Naive thymus-derived CD8-positive, alpha-beta T cell (primary cell): ENCODE measurements around the gene SLC34A3. TPM values are rescaled to one million over a fixed set of nuclear protein-coding genes. Genes with fewer than 3 reads are reported as not detected.
A peak's percentile ranks its signal among the peaks of the same experiment; 100 is the strongest.

Experiments
- ATAC-seq, 2 donors: fragments of 150-1000 bp; cut with Tn5 transposase in 1 of 2; sonication (Bioruptor Pico), chemical (Tn5 transposase) in 1 of 2; 1 replicate in 1 of 2; 2 replicates in 1 of 2; pipeline ENCODE4 v1.10.0; 2021; ENCODE audit warnings: mild to moderate bottlenecking in 2 of 2, moderate library complexity in 2 of 2
- POLR2A ChIA-PET: fragments of 350-600 bp; sonication (Branson Sonifier 250); formaldehyde crosslinking; loops from one replicate; lab custom pipeline; 2021; ENCODE audit warnings: antibody characterized with exemption; lab: Charles Lee
- DNase-seq, 10 donors: peaks; one replicate each; pipeline versions ENCODE4 v3.0.0 to v3.0.0-alpha.2; 2020 to 2022
- H3K27ac Mint-ChIP-seq, 10 donors: one replicate each; pipeline ENCODE4 v1.8.0; 2020 to 2022; ENCODE audit warnings: mild to moderate bottlenecking in 10 of 10, mixed read lengths in 10 of 10, moderate library complexity in 4 of 10, inconsistent platforms in 1 of 10
- H3K27me3 Mint-ChIP-seq, 5 donors: one replicate each; pipeline ENCODE4 v1.8.0; 2021 to 2022; ENCODE audit warnings: mixed read lengths in 5 of 5
- H3K36me3 Mint-ChIP-seq, 3 donors: one replicate each; pipeline ENCODE4 v1.8.0; 2020 to 2022; ENCODE audit warnings: mixed read lengths in 3 of 3, mild to moderate bottlenecking in 2 of 3, inconsistent platforms in 1 of 3
- H3K4me1 Mint-ChIP-seq, 4 donors: one replicate each; pipeline ENCODE4 v1.8.0; 2021 to 2022; ENCODE audit warnings: mixed read lengths in 4 of 4
- H3K4me3 Mint-ChIP-seq, 10 donors: one replicate each; pipeline ENCODE4 v1.8.0; 2020 to 2022; ENCODE audit warnings: mild to moderate bottlenecking in 10 of 10, mixed read lengths in 10 of 10, moderate library complexity in 6 of 10, inconsistent platforms in 1 of 10
- H3K9me3 Mint-ChIP-seq, 9 donors: one replicate each; pipeline ENCODE4 v1.8.0; 2020 to 2022; ENCODE audit warnings: mixed read lengths in 9 of 9, mild to moderate bottlenecking in 3 of 9, inconsistent platforms in 1 of 9, moderate library complexity in 1 of 9
- polyA plus RNA-seq, 3 donors: library from polyadenylated mRNA; unstranded; fragments of 300-500 nt; fragmentation: Illumina TruSeq; gene quantifications; one replicate each; pipeline ENCODE4 v1.2.3, GENCODE V29; 2021
- total RNA-seq, 8 experiments: library from RNA in 2 of 8; stranded (reverse) in 2 of 8; gene quantifications; one replicate each; pipeline ENCODE4 v1.2.3 and lab custom pipeline; 2021 to 2026

SLC34A3 gene
- total and polyA plus RNA-seq, 5 experiments from 2014 or later: not detected

- ATAC-seq (no peak), DNase-seq (no peak)
- no peaks in the 10 kb centered on the region for H3K9me3 Mint-ChIP-seq
- H3K4me3 Mint-ChIP-seq: no peak overlapping the region
- POLR2A ChIA-PET: interaction anchor here (1.5 kb wide), 1 partner anchor 10 kb away, joined by 7 read pairs; the partner anchor contains the start of gene TUBB4B
- no peak overlapping the region for H3K27ac Mint-ChIP-seq
- H3K27me3 Mint-ChIP-seq: no peaks in the 10 kb centered on the region
- H3K4me1 Mint-ChIP-seq: peaks cover 4 to 6% (median 5%) of the 10 kb centered on the region in 4 donors
- H3K36me3 Mint-ChIP-seq: no peaks in the 10 kb centered on the region
Measured at GRCh38 chr9:137250329-137251193, 19.9 kb downstream of the SLC34A3 start.

GRCh38 chr9:137251194-137251461 lies 20.4 kb downstream of the SLC34A3 start, which contains the start of gene STPG3:
Gene STPG3 (plus strand): TSS chr9:137251286. CDS start chr9:137251287, 1 bp downstream.
- ATAC-seq: no peak
- Mint-ChIP-seq H3K36me3 (no peaks in the 10 kb centered on the region), H3K27ac (peak within 1 kb of the TSS in 1 of 10 donors; percentile 40), H3K4me1 (peaks cover 4 to 9% (median 7%) of the 10 kb centered on the region in 4 donors), H3K4me3 (no peak within 1 kb of the TSS), H3K9me3 (no peaks in the 10 kb centered on the region), H3K27me3 (no peaks in the 10 kb centered on the region)
- no peak for DNase-seq
- POLR2A ChIA-PET: interaction anchor here (1.5 kb wide), 1 partner anchor 11 kb away, joined by 7 read pairs; the partner anchor contains the start of gene TUBB4B

GRCh38 chr9:137251490-137252268 lies 21.0 kb downstream of the SLC34A3 start:
- peaks cover 0 to 3% (median 0%) of the 10 kb centered on the region in 3 donors for H3K36me3 Mint-ChIP-seq
- POLR2A ChIA-PET: interaction anchor here (0.6 to 8.2 kb wide), 3 partner anchors 10 to 193 kb away, joined by 3 to 139 read pairs (median 7); partner anchors contain the start of gene TUBB4B
- H3K4me3 Mint-ChIP-seq: no peak overlapping the region
- no peaks in the 10 kb centered on the region for H3K27me3 Mint-ChIP-seq
- H3K4me1 Mint-ChIP-seq: peaks cover 4 to 15% (median 10%) of the 10 kb centered on the region in 4 donors
- DNase-seq (no peak), ATAC-seq (no peak)
- no peaks in the 10 kb centered on the region for H3K9me3 Mint-ChIP-seq
- peak overlapping the region in 1 of 10 donors; percentile 40 for H3K27ac Mint-ChIP-seq

- H3K27me3 Mint-ChIP-seq: no peaks in the 10 kb centered on the region
- H3K27ac Mint-ChIP-seq: no peak overlapping the region
- DNase-seq: no peak
- peaks cover 0 to 3% (median 0%) of the 10 kb centered on the region in 3 donors for H3K36me3 Mint-ChIP-seq
- H3K9me3 Mint-ChIP-seq: no peaks in the 10 kb centered on the region
- no peak for ATAC-seq
- peaks cover 4 to 20% (median 12%) of the 10 kb centered on the region in 4 donors for H3K4me1 Mint-ChIP-seq
- POLR2A ChIA-PET: interaction anchor here (0.6 to 8.2 kb wide), 2 partner anchors 11 to 121 kb away, joined by 4 to 139 read pairs; partner anchors contain the start of gene TUBB4B
- H3K4me3 Mint-ChIP-seq: no peak overlapping the region
Measured at GRCh38 chr9:137252555-137253506, 22.1 kb downstream of the SLC34A3 start.

- H3K27me3 Mint-ChIP-seq: no peaks in the 10 kb centered on the region
- H3K27ac Mint-ChIP-seq: peak overlapping the region in 8 of 10 donors; percentile 53 to 89 (median 78)
- H3K4me3 Mint-ChIP-seq: peak overlapping the region; percentile 79 to 92 (median 86)
- ATAC-seq: no peak
- H3K4me1 Mint-ChIP-seq: peaks cover 4 to 20% (median 12%) of the 10 kb centered on the region in 4 donors
- H3K9me3 Mint-ChIP-seq: no peaks in the 10 kb centered on the region
- peaks cover 0 to 8% (median 0%) of the 10 kb centered on the region in 3 donors for H3K36me3 Mint-ChIP-seq
- POLR2A ChIA-PET: interaction anchor here (0.6 to 8.2 kb wide), 15 partner anchors 11 to 326 kb away, joined by 3 to 139 read pairs (median 4); partner anchors contain the start of genes MAN1B1, NRARP, PNPLA7 and SSNA1
- no peak for DNase-seq
Measured at GRCh38 chr9:137253717-137254623, 23.3 kb downstream of the SLC34A3 start.

- DNase-seq: peak; percentile 89 to 99 (median 96)
- Mint-ChIP-seq H3K4me1 (peaks cover 4 to 20% (median 12%) of the 10 kb centered on the region in 4 donors), H3K9me3 (no peaks in the 10 kb centered on the region), H3K4me3 (peak within 1 kb of the TSS; percentile 84 to 96 (median 87)), H3K27me3 (no peaks in the 10 kb centered on the region), H3K27ac (peak within 1 kb of the TSS; percentile 41 to 89 (median 78)), H3K36me3 (peaks cover 0 to 13% (median 0%) of the 10 kb centered on the region in 3 donors)
- peak; percentile 90 for ATAC-seq
- POLR2A ChIA-PET: interaction anchor here (0.6 to 8.2 kb wide), 16 partner anchors 10 to 325 kb away, joined by 3 to 139 read pairs (median 4); partner anchors contain the start of genes EXD3, MAN1B1, NRARP and PNPLA7
Measured at GRCh38 chr9:137254624-137255447, 24.1 kb downstream of the SLC34A3 start, which contains the start of gene NELFB. Gene NELFB (plus strand): TSS chr9:137255327.

- peak overlapping the region in 9 of 10 donors; percentile 25 to 89 (median 66) for H3K27ac Mint-ChIP-seq
- H3K36me3 Mint-ChIP-seq: peaks cover 0 to 13% (median 0%) of the 10 kb centered on the region in 3 donors
- peak overlapping the region; percentile 84 to 96 (median 87) for H3K4me3 Mint-ChIP-seq
- ATAC-seq (peak in 1 of 2 donors; percentile 6), DNase-seq (peak in 1 of 10 donors; percentile 35)
- peaks cover 4 to 20% (median 12%) of the 10 kb centered on the region in 4 donors for H3K4me1 Mint-ChIP-seq
- POLR2A ChIA-PET: interaction anchor here (1.0 to 8.2 kb wide), 12 partner anchors 10 to 295 kb away, joined by 3 to 139 read pairs (median 4); partner anchors contain the start of genes EXD3, MAN1B1, PNPLA7 and SSNA1
- no peaks in the 10 kb centered on the region for H3K27me3 Mint-ChIP-seq
- H3K9me3 Mint-ChIP-seq: no peaks in the 10 kb centered on the region
Measured at GRCh38 chr9:137255448-137256114, 24.9 kb downstream of the SLC34A3 start.

GRCh38 chr9:137256362-137256761 lies 25.7 kb downstream of the SLC34A3 start:
- POLR2A ChIA-PET: interaction anchor here (0.6 to 8.2 kb wide), 9 partner anchors 9 to 293 kb away, joined by 3 to 139 read pairs (median 6); partner anchors contain the start of genes EXD3, MAN1B1 and TUBB4B
- peaks cover 4 to 20% (median 12%) of the 10 kb centered on the region in 4 donors for H3K4me1 Mint-ChIP-seq
- ATAC-seq: no peak

GRCh38 chr9:137256856-137257255 lies 26.2 kb downstream of the SLC34A3 start:
- H3K36me3 Mint-ChIP-seq: peaks cover 0 to 22% (median 3%) of the 10 kb centered on the region in 3 donors
- no peaks in the 10 kb centered on the region for H3K27me3 Mint-ChIP-seq
- H3K4me1 Mint-ChIP-seq: peaks cover 4 to 22% (median 15%) of the 10 kb centered on the region in 4 donors
- peak overlapping the region; percentile 59 to 96 (median 86) for H3K4me3 Mint-ChIP-seq
- DNase-seq (no peak), ATAC-seq (no peak)
- POLR2A ChIA-PET: interaction anchor here (0.6 to 8.2 kb wide), 7 partner anchors 9 to 292 kb away, joined by 4 to 139 read pairs (median 6); partner anchors contain the start of genes MAN1B1 and TUBB4B
- H3K27ac Mint-ChIP-seq: peak overlapping the region in 1 of 10 donors; percentile 19
- no peaks in the 10 kb centered on the region for H3K9me3 Mint-ChIP-seq

More at GRCh38 chr9:137256362-137256761, 25.7 kb downstream of the SLC34A3 start:
- Mint-ChIP-seq H3K27ac (peak overlapping the region in 1 of 10 donors; percentile 11), H3K4me3 (peak overlapping the region; percentile 84 to 96 (median 87)), H3K27me3 (no peaks in the 10 kb centered on the region), H3K9me3 (no peaks in the 10 kb centered on the region), H3K36me3 (peaks cover 0 to 17% (median 0%) of the 10 kb centered on the region in 3 donors)
- DNase-seq: no peak
